ENCODE results near the gene TAAR2. TPM values are rescaled to one million over a fixed set of nuclear protein-coding genes. Genes with fewer than 3 reads are reported as not detected.

The TAAR2 gene
- total and polyA plus RNA-seq, 2 donors (not counting 1 experiment from before 2014, with no cell fraction given): not detected

DNA sequence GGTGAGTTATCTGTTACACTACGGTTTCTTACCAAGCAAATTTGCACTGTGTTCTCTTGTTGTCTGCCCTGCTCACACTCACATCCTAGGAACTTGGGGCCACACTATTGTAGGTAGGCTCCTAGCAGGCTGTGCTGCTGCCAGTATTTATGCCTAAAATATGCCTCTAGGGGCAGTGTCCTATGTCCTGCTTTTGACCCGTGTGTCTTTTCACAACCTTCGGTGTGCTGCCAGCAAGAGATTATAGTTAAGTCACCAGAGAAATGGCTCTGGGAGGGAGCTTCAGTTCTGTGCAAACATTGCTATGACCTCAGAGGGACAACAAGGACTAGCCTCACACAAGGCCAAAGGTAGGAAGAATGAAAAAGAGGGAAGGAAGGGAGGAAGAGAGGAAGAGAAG lies 25.6 kb downstream of the TAAR2 start:
- TF ChIP-seq, protein P1, sequence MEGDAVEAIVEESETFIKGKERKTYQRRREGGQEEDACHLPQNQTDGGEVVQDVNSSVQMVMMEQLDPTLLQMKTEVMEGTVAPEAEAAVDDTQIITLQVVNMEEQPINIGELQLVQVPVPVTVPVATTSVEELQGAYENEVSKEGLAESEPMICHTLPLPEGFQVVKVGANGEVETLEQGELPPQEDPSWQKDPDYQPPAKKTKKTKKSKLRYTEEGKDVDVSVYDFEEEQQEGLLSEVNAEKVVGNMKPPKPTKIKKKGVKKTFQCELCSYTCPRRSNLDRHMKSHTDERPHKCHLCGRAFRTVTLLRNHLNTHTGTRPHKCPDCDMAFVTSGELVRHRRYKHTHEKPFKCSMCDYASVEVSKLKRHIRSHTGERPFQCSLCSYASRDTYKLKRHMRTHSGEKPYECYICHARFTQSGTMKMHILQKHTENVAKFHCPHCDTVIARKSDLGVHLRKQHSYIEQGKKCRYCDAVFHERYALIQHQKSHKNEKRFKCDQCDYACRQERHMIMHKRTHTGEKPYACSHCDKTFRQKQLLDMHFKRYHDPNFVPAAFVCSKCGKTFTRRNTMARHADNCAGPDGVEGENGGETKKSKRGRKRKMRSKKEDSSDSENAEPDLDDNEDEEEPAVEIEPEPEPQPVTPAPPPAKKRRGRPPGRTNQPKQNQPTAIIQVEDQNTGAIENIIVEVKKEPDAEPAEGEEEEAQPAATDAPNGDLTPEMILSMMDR (conservative IDR thresholded peaks at IDR 0.05 in 1 of 2, IDR thresholded peaks at IDR 0.05 in 1 of 2; ENCODE audit: low read depth in 1 of 2, low read length in 2 of 2): no peak
- TF ChIP-seq EZH2 (IDR thresholded peaks at IDR 0.05; ENCODE audit: low read length, missing control alignments): no peak
- Histone ChIP-seq H3K27ac (ENCODE audit: insufficient read depth, low read length) (no peak overlapping the region), H3K27me3 (ENCODE audit: control insufficient read depth, insufficient read depth, low read length) (peaks cover 7% of the 10 kb centered on the region), H2AFZ (ENCODE audit: low read length) (no peak overlapping the region), H3K4me1 (ENCODE audit: control insufficient read depth, extremely low read depth, insufficient read depth, low read length) (no peaks in the 10 kb centered on the region), H3K9ac (ENCODE audit: insufficient read depth, low read length) (no peak overlapping the region), H3K9me3 (ENCODE audit: control insufficient read depth, insufficient read depth, low read depth, low read length) (no peaks in the 10 kb centered on the region), H4K20me1 (ENCODE audit: control insufficient read depth, extremely low read depth, insufficient read depth, low read length) (no peaks in the 10 kb centered on the region), H3K36me3 (ENCODE audit: control insufficient read depth, insufficient read depth, low read length) (no peaks in the 10 kb centered on the region), H3K4me3 (replicated peaks in 1 of 4; ENCODE audit: control extremely low read depth in 1 of 4, insufficient read depth in 1 of 4, low read depth in 3 of 4, low read length in 4 of 4) (no peak overlapping the region), H3K4me2 (ENCODE audit: extremely low read depth, insufficient read depth, low read length) (no peak overlapping the region), H3K79me2 (ENCODE audit: control insufficient read depth, insufficient read depth, low read length) (no peaks in the 10 kb centered on the region)
- no peak for DNase-seq (ENCODE audit: low read depth in 2 of 2)

DNA sequence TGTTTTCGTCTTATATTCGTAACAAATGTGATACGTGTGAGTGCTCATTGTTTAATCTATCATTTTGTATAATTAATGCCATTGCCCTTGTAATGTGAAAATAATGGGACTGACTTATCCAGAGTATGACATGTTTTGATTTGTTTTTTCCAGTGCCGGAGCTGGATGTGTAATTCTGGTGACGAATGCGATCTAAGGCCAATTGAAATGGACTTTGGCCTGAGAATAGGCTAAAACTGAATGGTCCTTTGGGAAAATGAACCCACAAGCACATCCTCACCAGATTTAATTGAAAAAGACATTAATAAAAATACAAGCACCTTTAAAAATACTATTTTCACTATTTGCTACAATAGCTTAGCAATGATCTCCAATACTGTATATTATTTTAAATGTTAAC lies 27.9 kb downstream of the TAAR2 start:
- no peak overlapping the region for H3K4me2 ChIP-seq (ENCODE audit: extremely low read depth, insufficient read depth, low read length)
- no peaks in the 10 kb centered on the region for H4K20me1 ChIP-seq (ENCODE audit: control insufficient read depth, extremely low read depth, insufficient read depth, low read length)
- H3K9ac ChIP-seq (ENCODE audit: insufficient read depth, low read length): no peak overlapping the region
- H3K36me3 ChIP-seq (ENCODE audit: control insufficient read depth, insufficient read depth, low read length): no peaks in the 10 kb centered on the region
- H3K27me3 ChIP-seq (ENCODE audit: control insufficient read depth, insufficient read depth, low read length): peaks cover 9% of the 10 kb centered on the region
- H3K4me1 ChIP-seq (ENCODE audit: control insufficient read depth, extremely low read depth, insufficient read depth, low read length): no peaks in the 10 kb centered on the region
- H3K4me3 ChIP-seq (replicated peaks in 1 of 4; ENCODE audit: control extremely low read depth in 1 of 4, insufficient read depth in 1 of 4, low read depth in 3 of 4, low read length in 4 of 4): no peak overlapping the region
- H3K9me3 ChIP-seq (ENCODE audit: control insufficient read depth, insufficient read depth, low read depth, low read length): no peaks in the 10 kb centered on the region
- no peak overlapping the region for H3K27ac ChIP-seq (ENCODE audit: insufficient read depth, low read length)
- no peak overlapping the region for H2AFZ ChIP-seq (ENCODE audit: low read length)
- no peak for DNase-seq (ENCODE audit: low read depth in 2 of 2)
- TF ChIP-seq, protein P1 (conservative IDR thresholded peaks at IDR 0.05 in 1 of 2, IDR thresholded peaks at IDR 0.05 in 1 of 2; ENCODE audit: low read depth in 1 of 2, low read length in 2 of 2): no peak
- no peak for TF ChIP-seq EZH2 (IDR thresholded peaks at IDR 0.05; ENCODE audit: low read length, missing control alignments)
- no peaks in the 10 kb centered on the region for H3K79me2 ChIP-seq (ENCODE audit: control insufficient read depth, insufficient read depth, low read length)

DNA sequence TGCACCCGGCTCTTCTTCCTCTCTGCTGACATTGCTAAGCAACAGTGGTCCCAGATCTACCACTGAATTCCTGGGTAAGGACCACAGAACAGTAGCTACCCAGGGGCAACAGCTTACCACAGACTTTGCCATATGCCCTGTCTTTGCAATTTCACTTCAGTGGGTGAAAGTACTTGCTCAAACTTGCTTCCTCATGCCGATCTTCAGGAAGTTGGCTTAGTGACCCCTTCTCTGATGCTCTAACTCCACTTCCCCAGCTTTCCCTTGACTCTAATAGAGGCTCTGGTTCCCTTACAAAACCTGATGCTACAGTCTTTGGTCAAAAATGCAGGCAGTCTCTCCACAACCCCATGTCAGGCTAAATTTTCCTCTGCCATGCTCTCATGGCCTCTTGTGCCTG lies 31.2 kb downstream of the TAAR2 start:
- no peak overlapping the region for H2AFZ ChIP-seq (ENCODE audit: low read length)
- no peaks in the 10 kb centered on the region for H3K4me1 ChIP-seq (ENCODE audit: control insufficient read depth, extremely low read depth, insufficient read depth, low read length)
- peaks cover 9% of the 10 kb centered on the region for H3K27me3 ChIP-seq (ENCODE audit: control insufficient read depth, insufficient read depth, low read length)
- TF ChIP-seq, protein P1 (conservative IDR thresholded peaks at IDR 0.05 in 1 of 2, IDR thresholded peaks at IDR 0.05 in 1 of 2; ENCODE audit: low read depth in 1 of 2, low read length in 2 of 2): no peak
- no peak for TF ChIP-seq EZH2 (IDR thresholded peaks at IDR 0.05; ENCODE audit: low read length, missing control alignments)
- no peaks in the 10 kb centered on the region for H4K20me1 ChIP-seq (ENCODE audit: control insufficient read depth, extremely low read depth, insufficient read depth, low read length)
- DNase-seq (ENCODE audit: low read depth in 2 of 2): no peak
- H3K9me3 ChIP-seq (ENCODE audit: control insufficient read depth, insufficient read depth, low read depth, low read length): no peaks in the 10 kb centered on the region
- no peak overlapping the region for H3K9ac ChIP-seq (ENCODE audit: insufficient read depth, low read length)
- no peaks in the 10 kb centered on the region for H3K79me2 ChIP-seq (ENCODE audit: control insufficient read depth, insufficient read depth, low read length)
- no peak overlapping the region for H3K4me2 ChIP-seq (ENCODE audit: extremely low read depth, insufficient read depth, low read length)
- H3K27ac ChIP-seq (ENCODE audit: insufficient read depth, low read length): no peak overlapping the region
- no peaks in the 10 kb centered on the region for H3K36me3 ChIP-seq (ENCODE audit: control insufficient read depth, insufficient read depth, low read length)
- no peak overlapping the region for H3K4me3 ChIP-seq (replicated peaks in 1 of 4; ENCODE audit: control extremely low read depth in 1 of 4, insufficient read depth in 1 of 4, low read depth in 3 of 4, low read length in 4 of 4)

Measured in fibroblast of lung (primary cell).